ENCODE data around the gene ARHGEF39. TPM values are rescaled to one million over a fixed set of nuclear protein-coding genes. Genes with fewer than 3 reads are reported as not detected.

The ARHGEF39 gene
- total and polyA plus RNA-seq, 9 of the 15 experiments (the other 6 are each of a cell fraction or from before 2014, with no cell fraction given) = 2.8 to 21.7 (median 12.9) TPM

DNA sequence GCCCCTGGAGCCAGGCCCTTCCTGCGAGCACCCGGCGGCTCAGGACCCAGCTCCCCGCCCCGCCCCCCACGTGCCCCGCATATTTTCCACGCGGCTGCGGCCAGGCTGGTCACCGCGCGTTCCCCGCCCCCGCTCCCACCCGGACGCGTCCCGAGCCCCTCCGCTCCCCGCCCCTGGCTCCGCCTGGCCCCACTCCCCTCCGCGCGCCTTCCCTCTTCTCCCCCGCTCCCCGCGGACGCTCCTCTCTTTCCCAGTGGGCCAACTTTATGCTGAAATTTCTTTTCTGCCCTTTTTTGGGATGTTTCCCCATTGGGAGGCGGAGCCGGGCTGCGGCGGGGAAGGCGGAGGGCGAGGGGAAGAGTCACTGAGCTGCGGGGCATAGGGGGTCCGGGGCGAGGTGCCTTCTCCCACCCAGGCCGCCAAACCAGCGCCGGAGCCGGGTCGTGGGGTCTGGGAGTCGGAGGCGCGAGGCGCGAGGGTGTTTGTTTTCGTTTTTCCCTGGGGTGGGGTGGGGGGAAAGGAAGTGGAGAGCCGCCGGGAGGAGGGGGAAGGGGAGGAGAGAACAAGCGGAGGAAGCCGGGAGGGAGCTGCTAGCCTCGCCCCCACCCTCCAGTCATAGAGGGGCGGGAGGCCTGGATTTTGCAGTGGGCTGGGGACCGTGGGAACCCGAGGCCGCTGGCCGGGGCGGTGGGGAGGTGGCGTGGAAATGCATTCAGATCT is 25.8 kb upstream of the ARHGEF39 start (continued):
- TF ChIP-seq HDAC1 (IDR thresholded peaks at IDR 0.05) (0 out of 4 replicates have a peak, but pooled peaks of 1 of the 2 experiments have one; percentile 22), CEBPB (tag; IDR thresholded peaks at IDR 0.05) (no peak), ZNF699 (CRISPR knock-in tag; IDR thresholded peaks at IDR 0.05; ENCODE audit: insufficient replicate concordance) (no peak), GABPA (tag; conservative IDR thresholded peaks at IDR 0.05; ENCODE audit: low read depth) (peak; percentile 68), PHF8 (IDR thresholded peaks at IDR 0.05; ENCODE audit: borderline replicate concordance, low read length) (peak; percentile 58; the same call in 1 of the 2 replicates), SOX6 (IDR thresholded peaks at IDR 0.05) (no peak), ZFX (CRISPR knock-in tag; IDR thresholded peaks at IDR 0.05) (peak; percentile 38), EP400 (IDR thresholded peaks at IDR 0.05) (peak; percentile 53; the same call in 1 of the 2 replicates), HDAC2 (IDR thresholded peaks at IDR 0.05) (no peak), ZNF431 (CRISPR knock-in tag; IDR thresholded peaks at IDR 0.05) (no peak), BDP1 (IDR thresholded peaks at IDR 0.05; ENCODE audit: insufficient read depth, insufficient read length) (no peak), BHLHE40 (IDR thresholded peaks at IDR 0.05; ENCODE audit: low read length) (no peak), SRF (CRISPR knock-in tag; IDR thresholded peaks at IDR 0.05) (peak in 1 of 2 experiments; percentile 78; a peak in 2 of 4 replicates), PCBP1 (IDR thresholded peaks at IDR 0.05; ENCODE audit: low read depth, low read length, poor library complexity, severe bottlenecking) (no peak), TGIF2 (CRISPR knock-in tag; IDR thresholded peaks at IDR 0.05) (no peak), SMARCC2 (IDR thresholded peaks at IDR 0.05; ENCODE audit: low read depth) (no peak), GTF2E2 (tag; IDR thresholded peaks at IDR 0.05) (peak; percentile 33; the same call in 1 of the 2 replicates), ATF7 (IDR thresholded peaks at IDR 0.05) (no peak), CCNT2 (IDR thresholded peaks at IDR 0.05; ENCODE audit: borderline replicate concordance, extremely low read depth, insufficient read length, low read depth, low read length) (no peak), SUPT5H (IDR thresholded peaks at IDR 0.05) (peak; percentile 70), ZBED1 (IDR thresholded peaks at IDR 0.05) (no peak)
- TF ChIP-seq, protein P1, sequence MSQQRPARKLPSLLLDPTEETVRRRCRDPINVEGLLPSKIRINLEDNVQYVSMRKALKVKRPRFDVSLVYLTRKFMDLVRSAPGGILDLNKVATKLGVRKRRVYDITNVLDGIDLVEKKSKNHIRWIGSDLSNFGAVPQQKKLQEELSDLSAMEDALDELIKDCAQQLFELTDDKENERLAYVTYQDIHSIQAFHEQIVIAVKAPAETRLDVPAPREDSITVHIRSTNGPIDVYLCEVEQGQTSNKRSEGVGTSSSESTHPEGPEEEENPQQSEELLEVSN (IDR thresholded peaks at IDR 0.05; ENCODE audit: borderline replicate concordance in 1 of 2, extremely low read depth in 1 of 2, insufficient read depth in 1 of 2, insufficient read length in 1 of 2, low read depth in 1 of 2, low read length in 1 of 2, poor library complexity in 1 of 2, severe bottlenecking in 1 of 2) = peak in 1 of 2 experiments; percentile 47
- TF ChIP-seq, protein P2, sequence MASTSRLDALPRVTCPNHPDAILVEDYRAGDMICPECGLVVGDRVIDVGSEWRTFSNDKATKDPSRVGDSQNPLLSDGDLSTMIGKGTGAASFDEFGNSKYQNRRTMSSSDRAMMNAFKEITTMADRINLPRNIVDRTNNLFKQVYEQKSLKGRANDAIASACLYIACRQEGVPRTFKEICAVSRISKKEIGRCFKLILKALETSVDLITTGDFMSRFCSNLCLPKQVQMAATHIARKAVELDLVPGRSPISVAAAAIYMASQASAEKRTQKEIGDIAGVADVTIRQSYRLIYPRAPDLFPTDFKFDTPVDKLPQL (IDR thresholded peaks at IDR 0.05; ENCODE audit: extremely low read depth, insufficient read length) = no peak
- TF ChIP-seq, protein P3, sequence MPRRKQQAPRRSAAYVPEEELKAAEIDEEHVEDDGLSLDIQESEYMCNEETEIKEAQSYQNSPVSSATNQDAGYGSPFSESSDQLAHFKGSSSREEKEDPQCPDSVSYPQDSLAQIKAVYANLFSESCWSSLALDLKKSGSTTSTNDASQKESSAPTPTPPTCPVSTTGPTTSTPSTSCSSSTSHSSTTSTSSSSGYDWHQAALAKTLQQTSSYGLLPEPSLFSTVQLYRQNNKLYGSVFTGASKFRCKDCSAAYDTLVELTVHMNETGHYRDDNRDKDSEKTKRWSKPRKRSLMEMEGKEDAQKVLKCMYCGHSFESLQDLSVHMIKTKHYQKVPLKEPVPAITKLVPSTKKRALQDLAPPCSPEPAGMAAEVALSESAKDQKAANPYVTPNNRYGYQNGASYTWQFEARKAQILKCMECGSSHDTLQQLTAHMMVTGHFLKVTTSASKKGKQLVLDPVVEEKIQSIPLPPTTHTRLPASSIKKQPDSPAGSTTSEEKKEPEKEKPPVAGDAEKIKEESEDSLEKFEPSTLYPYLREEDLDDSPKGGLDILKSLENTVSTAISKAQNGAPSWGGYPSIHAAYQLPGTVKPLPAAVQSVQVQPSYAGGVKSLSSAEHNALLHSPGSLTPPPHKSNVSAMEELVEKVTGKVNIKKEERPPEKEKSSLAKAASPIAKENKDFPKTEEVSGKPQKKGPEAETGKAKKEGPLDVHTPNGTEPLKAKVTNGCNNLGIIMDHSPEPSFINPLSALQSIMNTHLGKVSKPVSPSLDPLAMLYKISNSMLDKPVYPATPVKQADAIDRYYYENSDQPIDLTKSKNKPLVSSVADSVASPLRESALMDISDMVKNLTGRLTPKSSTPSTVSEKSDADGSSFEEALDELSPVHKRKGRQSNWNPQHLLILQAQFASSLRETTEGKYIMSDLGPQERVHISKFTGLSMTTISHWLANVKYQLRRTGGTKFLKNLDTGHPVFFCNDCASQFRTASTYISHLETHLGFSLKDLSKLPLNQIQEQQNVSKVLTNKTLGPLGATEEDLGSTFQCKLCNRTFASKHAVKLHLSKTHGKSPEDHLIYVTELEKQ (CRISPR knock-in tag; IDR thresholded peaks at IDR 0.05) = no peak
